ENCODE measurements around the gene RTL10. TPM values are rescaled to one million over a fixed set of nuclear protein-coding genes. Genes with fewer than 3 reads are reported as not detected.
"Not testable (repeated sequence)": the region's sequence is repeated elsewhere in the genome, so short reads cannot be mapped to it uniquely, and the experiment has no call there.

The RTL10 gene
- total RNA-seq, 2 experiments from 2014 or later, result 18.4 to 18.9 TPM

- Mint-ChIP-seq H3K27ac (peak overlapping the region; percentile 84), H3K4me1 (peaks cover 21% of the 10 kb centered on the region), H3K9me3 (no peaks in the 10 kb centered on the region), H3K27me3 (no peaks in the 10 kb centered on the region), H3K4me3 (peak overlapping the region; percentile 42), H3K36me3 (peaks cover 2% of the 10 kb centered on the region)
- DNase-seq, result no peak
- POLR2A ChIA-PET, result interaction anchor here (0.8 to 3.4 kb wide), 2 partner anchors 8 to 30 kb away, joined by 3 to 17 read pairs; no protein-coding TSS in a partner anchor
- ATAC-seq (ENCODE audit: low read depth), result no peak
These were observed 31.3 kb upstream of the RTL10 start for GRCh38 chr22:19885841-19886592.

DNA sequence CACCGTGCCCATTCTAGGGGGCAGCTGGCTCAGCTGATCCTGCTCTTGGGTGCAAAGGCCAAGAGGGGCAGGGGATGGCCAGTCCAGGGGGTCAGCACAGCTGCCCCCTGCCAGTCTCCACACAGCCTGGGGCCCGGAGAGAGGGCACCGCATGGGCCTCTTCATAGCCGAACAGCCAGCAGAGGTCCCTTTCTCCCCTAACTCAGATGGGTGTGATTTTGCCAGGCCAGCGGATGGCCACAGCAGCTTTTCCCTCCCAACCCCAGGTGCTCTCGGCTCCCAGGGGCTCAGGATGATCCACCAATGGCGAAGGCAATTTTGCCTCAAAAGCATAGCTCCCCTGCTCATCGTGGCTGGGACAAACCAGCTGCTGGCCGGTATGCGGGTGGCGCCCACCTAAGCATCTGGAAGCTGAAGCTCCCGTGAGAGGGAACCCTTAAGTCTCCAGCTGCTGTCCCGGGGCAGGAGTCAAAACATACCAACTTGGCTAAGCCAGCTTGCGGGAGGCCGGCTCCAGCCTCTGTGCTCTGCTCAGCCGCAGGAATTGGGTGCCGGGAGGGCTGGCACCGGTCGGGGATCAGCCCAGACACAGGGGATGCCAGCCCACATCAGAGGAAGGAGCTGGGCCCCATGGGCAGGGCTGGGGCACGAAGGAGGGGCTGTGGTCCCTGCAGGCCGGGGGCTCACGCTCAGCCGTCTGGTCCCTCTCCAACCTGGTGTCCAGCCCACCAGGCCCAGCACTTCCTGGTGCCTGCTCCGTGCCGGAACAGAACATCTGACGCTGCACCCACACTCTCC lies 30.5 kb upstream of the RTL10 start:
- peaks cover 2% of the 10 kb centered on the region for H3K36me3 Mint-ChIP-seq
- no peak for ATAC-seq (ENCODE audit: low read depth)

GRCh38 chr22:19884161-19884953 lies 29.7 kb upstream of the RTL10 start:
- peaks cover 2% of the 10 kb centered on the region for H3K36me3 Mint-ChIP-seq
- H3K27ac Mint-ChIP-seq, result no peak overlapping the region
- no peaks in the 10 kb centered on the region for H3K9me3 Mint-ChIP-seq
- peaks cover 13% of the 10 kb centered on the region for H3K4me1 Mint-ChIP-seq
- ATAC-seq (ENCODE audit: low read depth) (no peak), DNase-seq (peak; percentile 29)
- no peak overlapping the region for H3K4me3 Mint-ChIP-seq
- POLR2A ChIA-PET, result interaction anchor here (3.4 kb wide), 1 partner anchor 29 kb away, joined by 17 read pairs; no protein-coding TSS in a partner anchor
- no peaks in the 10 kb centered on the region for H3K27me3 Mint-ChIP-seq

More for the DNA sequence above, 30.5 kb upstream of the RTL10 start:
- no peak for DNase-seq
- Mint-ChIP-seq H3K27ac (peak overlapping the region; percentile 81), H3K27me3 (no peaks in the 10 kb centered on the region), H3K4me3 (no peak overlapping the region), H3K4me1 (peaks cover 15% of the 10 kb centered on the region), H3K9me3 (no peaks in the 10 kb centered on the region)
- POLR2A ChIA-PET, result interaction anchor here (3.4 kb wide), 1 partner anchor 29 kb away, joined by 17 read pairs; no protein-coding TSS in a partner anchor

GRCh38 chr22:19883446-19883845 lies 28.8 kb upstream of the RTL10 start:
- H3K4me1 Mint-ChIP-seq, result peaks cover 13% of the 10 kb centered on the region
- POLR2A ChIA-PET; H3K9me3 Mint-ChIP-seq; H3K27me3 Mint-ChIP-seq; H3K4me3 Mint-ChIP-seq; H3K27ac Mint-ChIP-seq; H3K36me3 Mint-ChIP-seq; ATAC-seq (ENCODE audit: low read depth): not testable (repeated sequence)
- peak; percentile 19 for DNase-seq

GRCh38 chr22:19882446-19883381 lies 28.0 kb upstream of the RTL10 start:
- POLR2A ChIA-PET, result interaction anchor here (0.6 to 0.8 kb wide), 2 partner anchors 20 to 31 kb away, joined by 3 read pairs; no protein-coding TSS in a partner anchor
- Mint-ChIP-seq H3K4me3 (no peak overlapping the region), H3K4me1 (peaks cover 13% of the 10 kb centered on the region), H3K27ac (no peak overlapping the region), H3K9me3 (no peaks in the 10 kb centered on the region), H3K27me3 (no peaks in the 10 kb centered on the region), H3K36me3 (peaks cover 2% of the 10 kb centered on the region)
- ATAC-seq (ENCODE audit: low read depth), result no peak
- peak; percentile 24 for DNase-seq

DNA sequence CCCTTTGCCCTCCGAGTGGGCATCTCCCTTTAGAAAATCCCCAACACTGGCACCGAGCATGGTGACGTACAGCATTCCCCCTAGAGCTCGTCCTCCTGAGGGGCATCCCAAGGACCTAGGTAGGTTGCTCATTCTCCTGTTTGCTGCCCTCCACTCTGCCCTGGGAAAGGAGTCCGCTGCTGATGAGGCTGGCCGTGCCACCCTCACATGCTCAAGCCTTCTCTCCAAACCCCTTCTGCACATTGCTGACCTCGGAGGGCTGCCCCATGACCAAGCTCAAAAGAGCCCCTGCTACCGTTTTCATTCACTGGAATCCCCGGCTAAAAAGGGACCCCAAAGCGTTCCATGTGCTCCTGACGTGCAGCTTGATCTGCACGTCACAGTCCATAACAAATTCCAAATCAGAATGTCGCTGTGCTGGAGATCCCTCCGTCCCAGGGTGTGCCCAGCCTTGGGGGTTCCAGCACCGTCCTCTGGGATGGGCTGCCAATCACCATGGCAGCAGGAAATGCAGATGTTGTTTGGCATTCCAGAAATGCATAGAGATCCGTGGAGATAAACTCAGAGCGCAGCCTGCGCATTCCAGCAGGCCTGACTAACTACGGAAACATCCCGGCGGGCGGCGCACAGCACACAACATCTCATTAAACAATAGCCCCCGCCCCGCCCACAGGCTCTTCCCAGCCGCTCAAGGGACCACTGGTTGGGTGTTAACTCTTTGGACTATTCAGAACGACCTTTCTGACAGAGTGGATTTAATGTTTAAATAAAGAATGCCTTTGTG lies 26.3 kb upstream of the RTL10 start:
- H3K4me3 Mint-ChIP-seq, result no peak overlapping the region
- H3K27me3 Mint-ChIP-seq, result no peaks in the 10 kb centered on the region
- no peaks in the 10 kb centered on the region for H3K9me3 Mint-ChIP-seq
- peak; percentile 10 for DNase-seq
- peaks cover 7% of the 10 kb centered on the region for H3K4me1 Mint-ChIP-seq
- H3K36me3 Mint-ChIP-seq, result peaks cover 2% of the 10 kb centered on the region
- no peak overlapping the region for H3K27ac Mint-ChIP-seq
- ATAC-seq (ENCODE audit: low read depth), result no peak
- POLR2A ChIA-PET, result interaction anchor here (0.5 kb wide), 1 partner anchor 1913 kb away, joined by 3 read pairs; no protein-coding TSS in a partner anchor

DNA sequence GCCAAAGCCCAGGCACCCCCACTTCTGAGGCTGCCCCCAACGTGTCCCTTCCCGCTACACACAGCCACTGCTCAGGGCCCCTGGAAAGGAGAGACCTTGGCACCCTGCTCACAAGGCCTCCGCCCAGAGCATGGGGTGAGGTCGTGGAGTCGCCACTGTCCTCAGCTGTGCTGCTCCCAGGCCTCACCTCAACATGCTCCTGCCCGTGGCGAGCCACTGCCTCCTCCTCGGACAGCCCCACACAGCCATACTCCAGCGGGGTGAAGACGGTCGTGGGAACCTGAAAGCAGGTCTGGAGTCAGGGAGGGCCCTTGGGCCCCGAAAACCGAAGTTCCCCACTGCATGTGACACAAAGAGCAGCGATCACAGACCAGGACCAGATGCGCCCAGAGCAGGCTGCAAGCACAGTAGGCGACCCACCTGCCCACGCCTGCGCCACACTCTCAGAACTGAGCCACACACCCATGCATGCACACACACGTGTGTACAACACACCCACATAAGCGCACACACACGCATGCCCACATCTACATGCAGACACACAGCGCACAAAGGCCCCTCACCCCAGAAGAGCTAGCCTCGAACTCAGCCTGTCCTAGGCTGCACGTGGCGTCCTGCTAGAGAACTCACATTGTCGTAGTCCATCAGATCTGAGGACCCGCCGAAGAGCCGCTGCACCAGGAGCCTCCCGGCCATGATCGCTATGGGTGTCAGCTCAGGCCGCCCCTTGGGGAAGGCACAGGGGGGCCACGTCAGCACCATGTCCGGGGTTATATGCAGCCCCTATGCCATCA lies 25.5 kb upstream of the RTL10 start:
- H3K9me3 Mint-ChIP-seq, result no peaks in the 10 kb centered on the region

DNA sequence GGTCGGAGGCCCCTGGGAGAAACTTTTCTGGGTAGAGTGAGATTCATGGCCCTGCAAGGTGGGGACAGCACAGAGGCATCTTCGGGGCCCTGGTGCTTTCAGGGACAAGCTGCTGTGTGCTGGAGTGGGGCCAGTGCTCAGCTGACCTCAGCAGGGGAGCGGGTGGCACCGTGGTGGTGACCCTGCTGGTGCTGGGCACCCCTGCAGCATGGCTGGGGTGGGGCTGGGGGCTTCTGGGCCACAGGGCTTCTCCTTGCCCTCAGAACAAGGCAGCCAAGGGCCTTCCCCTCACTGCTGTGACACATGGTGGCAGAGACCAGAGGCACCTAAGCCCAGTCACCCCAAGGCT lies 24.9 kb upstream of the RTL10 start:
- Mint-ChIP-seq H3K9me3 (no peaks in the 10 kb centered on the region), H3K36me3 (no peaks in the 10 kb centered on the region), H3K4me1 (peaks cover 2% of the 10 kb centered on the region), H3K4me3 (no peak overlapping the region), H3K27ac (no peak overlapping the region), H3K27me3 (no peaks in the 10 kb centered on the region)
- no peak for DNase-seq
- POLR2A ChIA-PET, result no interaction called here
- ATAC-seq (ENCODE audit: low read depth), result no peak

More for the DNA sequence above, 25.5 kb upstream of the RTL10 start:
- ATAC-seq (ENCODE audit: low read depth) (no peak), DNase-seq (peak; percentile 29)
- Mint-ChIP-seq H3K4me1 (peaks cover 2% of the 10 kb centered on the region), H3K27ac (no peak overlapping the region), H3K36me3 (no peaks in the 10 kb centered on the region), H3K4me3 (no peak overlapping the region), H3K27me3 (no peaks in the 10 kb centered on the region)
- POLR2A ChIA-PET, result no interaction called here

GRCh38 chr22:19879246-19879570 lies 24.5 kb upstream of the RTL10 start:
- Mint-ChIP-seq H3K36me3 (no peaks in the 10 kb centered on the region), H3K27me3 (no peaks in the 10 kb centered on the region), H3K4me3 (no peak overlapping the region), H3K9me3 (no peaks in the 10 kb centered on the region), H3K4me1 (peaks cover 2% of the 10 kb centered on the region), H3K27ac (no peak overlapping the region)
- peak; percentile 8 for DNase-seq
- ATAC-seq (ENCODE audit: low read depth), result no peak
- POLR2A ChIA-PET, result no interaction called here

DNA sequence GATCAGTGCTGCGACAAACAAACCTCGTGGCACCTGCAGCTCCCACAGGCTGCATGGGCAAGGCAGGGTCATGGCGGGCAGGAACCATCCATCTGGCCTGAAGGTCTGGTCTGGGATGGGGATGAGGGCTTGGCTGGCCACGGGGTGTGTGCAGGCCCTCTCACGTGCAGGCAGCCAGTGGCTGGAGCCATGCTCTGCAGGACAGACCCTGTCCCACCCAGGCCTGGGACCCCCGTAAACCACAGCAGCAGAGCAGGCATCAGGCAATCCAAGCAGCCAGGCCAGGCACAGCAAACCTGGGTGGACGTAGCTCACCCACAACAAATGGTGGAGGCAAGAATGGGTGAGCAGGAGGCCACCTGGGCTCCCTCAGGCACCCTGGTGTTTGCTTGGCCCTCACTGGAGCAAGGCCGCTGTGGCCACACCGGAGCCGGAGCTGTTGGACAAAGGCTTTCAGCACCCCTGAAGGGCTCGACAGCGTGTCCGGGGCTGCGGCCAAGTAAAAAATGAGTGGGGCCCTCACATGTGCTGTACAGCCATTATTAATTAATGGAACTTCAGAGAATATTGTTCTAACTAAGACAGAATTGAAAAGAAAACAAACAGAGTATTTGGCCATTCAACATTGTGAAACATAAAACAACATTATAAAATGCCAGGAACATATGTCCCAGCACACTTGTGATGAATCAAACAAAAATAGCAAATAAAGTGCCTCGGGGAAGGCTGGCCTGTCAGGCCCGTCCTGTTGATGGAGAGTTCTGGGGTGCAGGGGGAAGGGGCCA lies 24.0 kb upstream of the RTL10 start:
- Mint-ChIP-seq H3K27ac (no peak overlapping the region), H3K36me3 (no peaks in the 10 kb centered on the region), H3K9me3 (no peaks in the 10 kb centered on the region), H3K27me3 (no peaks in the 10 kb centered on the region), H3K4me3 (no peak overlapping the region), H3K4me1 (peaks cover 2% of the 10 kb centered on the region)
- POLR2A ChIA-PET, result interaction anchor here (1.3 kb wide), 1 partner anchor 8 kb away, joined by 3 read pairs; no protein-coding TSS in a partner anchor
- DNase-seq (peak; percentile 12), ATAC-seq (ENCODE audit: low read depth) (no peak)
